Cardiac ventricle fibroblast (primary cell): ENCODE results near the gene PGD. TPM values are rescaled to one million over a fixed set of nuclear protein-coding genes. Genes with fewer than 3 reads are reported as not detected.

Experiments
- total RNA-seq: library from RNA; depleted of rRNA; stranded (reverse); fragments of >200 nt; gene quantifications from 2 replicates; pipeline ENCODE4 v1.2.3, GENCODE V29; 2015

Gene PGD
- total RNA-seq, result 276 and 321 TPM in 2 replicates

DNA sequence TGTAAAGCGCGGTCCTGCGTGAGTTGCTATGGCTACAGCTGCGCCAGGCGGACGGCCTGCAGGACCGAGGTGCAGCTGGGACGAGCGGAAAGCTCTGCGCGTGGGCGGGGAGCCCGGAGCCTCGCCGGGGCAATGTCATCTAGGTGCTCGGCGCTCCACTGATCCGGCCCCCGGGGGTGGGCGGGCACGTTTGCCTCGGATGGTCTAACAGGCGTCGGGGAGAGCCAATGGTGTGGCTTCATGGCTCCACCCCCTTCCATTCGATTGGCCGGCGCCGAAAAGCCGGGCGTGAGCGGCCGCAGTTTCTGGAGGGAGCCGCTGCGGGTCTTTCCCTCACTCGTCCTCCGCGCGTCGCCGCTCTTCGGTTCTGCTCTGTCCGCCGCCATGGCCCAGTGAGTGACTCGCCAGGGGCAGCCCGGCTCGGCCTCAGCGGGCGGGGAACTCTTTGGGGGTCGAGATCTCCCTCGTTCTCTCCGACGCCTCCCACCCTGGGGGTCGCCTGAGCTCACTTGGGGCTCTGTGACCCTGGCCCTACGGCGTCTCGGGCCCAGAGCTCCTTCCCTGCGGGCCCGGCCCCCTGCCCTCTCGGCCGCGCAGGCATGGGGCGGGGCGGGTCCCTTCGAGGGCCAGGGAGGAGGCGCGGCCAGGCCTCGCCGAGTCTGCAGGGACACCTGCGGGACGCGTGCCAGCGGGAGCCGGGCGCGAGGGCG, at the start of gene PGD:
TSS of gene PGD (plus strand) at position 331 of the 710 bp plus-strand sequence. CDS start at position 385, 54 bp downstream.

DNA sequence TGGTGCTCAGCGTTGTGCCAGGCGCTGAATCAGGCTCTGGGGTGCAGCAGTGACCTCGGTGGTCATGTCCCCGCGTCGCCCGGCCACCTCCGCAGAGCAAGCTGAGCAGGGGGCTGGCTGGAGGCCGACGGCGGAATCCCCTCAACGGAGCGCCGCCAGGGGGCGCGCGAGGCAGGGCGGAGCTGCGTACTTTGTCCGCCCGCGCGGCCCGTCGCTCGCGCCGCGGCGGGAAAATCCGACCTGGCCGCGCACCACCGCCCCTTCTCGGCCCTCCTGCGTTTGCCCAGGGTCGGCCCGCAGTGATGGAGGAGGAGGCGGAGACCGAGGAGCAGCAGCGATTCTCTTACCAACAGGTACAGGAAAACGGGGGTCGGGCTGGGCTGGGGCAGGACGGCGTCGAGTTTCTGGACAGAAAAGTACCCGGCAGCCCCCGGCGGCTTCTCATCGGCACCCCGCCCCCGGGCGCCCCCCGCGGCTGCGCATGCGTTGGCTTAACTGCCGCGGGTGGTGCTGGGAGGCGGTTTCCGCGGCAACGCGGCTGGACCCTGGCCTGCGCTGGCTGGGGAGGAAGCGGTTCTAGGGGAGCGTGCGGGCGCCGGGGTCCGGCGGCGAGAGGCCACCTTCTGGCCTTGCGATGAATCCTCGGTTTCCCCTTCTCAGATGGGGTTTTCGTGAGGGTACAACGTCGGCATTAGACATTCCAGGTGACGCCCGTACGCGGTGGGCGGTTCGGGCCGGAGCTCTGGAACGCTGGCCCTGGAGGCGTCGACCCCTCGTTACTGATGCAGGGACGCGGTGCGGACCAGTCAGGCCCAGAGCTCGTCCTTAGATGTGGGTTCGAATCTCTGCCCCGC, 31.6 kb downstream of the PGD start, which contains the start of gene CENPS:
TSS of gene CENPS (plus strand) at position 218 of the 854 bp plus-strand sequence. CDS start at position 303, 85 bp downstream.

DNA sequence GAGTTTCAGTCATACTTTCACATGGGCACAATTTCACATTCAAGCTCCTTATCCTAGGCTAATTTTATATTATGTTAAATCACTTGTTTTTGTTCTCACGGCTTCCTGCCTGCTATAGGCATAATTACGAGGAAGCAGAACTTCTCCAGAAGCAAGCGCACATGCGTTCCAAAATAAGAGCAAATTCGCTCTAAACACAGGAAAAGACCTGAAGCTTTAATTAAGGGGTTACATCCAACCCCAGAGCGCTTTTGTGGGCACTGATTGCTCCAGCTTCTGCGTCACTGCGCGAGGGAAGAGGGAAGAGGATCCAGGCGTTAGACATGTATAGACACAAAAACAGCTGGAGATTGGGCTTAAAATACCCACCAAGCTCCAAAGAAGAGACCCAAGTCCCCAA, 50.9 kb downstream of the PGD start, which contains the start of gene CORT:
TSS of gene CORT (plus strand) at position 281 of the 400 bp plus-strand sequence. CDS start 193 bp downstream, outside the sequence.

Other genes with a start within 250 kb of the PGD start
- 18.4 and 25.1 TPM in 2 replicates for gene KIF1B, start 188.5 kb upstream of the PGD start, total RNA-seq
- 2.1 and 8.5 TPM in 2 replicates for gene CENPS, start 31.4 kb downstream of the PGD start, total RNA-seq
- not detected in 2 replicates for gene CORT, start 51.0 kb downstream of the PGD start, total RNA-seq
- 23.7 and 25.8 TPM in 2 replicates for gene DFFA, start 73.5 kb downstream of the PGD start, total RNA-seq
- 9.8 and 10.0 TPM in 2 replicates for gene PEX14, start 75.9 kb downstream of the PGD start, total RNA-seq